Measurements from ENCODE around the gene CTNNA3.

The CTNNA3 gene

GRCh38 chr10:66809402-66809801 lies 886.6 kb downstream of the CTNNA3 start (continued):
- TF ChIP-seq PRDM2 (tag by site-specific recombination; IDR thresholded peaks at IDR 0.05; ENCODE audit: borderline replicate concordance) (no peak), ZNF433 (tag by site-specific recombination; IDR thresholded peaks at IDR 0.05; ENCODE audit: low read depth) (no peak), ZBTB7A (tag by site-specific recombination; IDR thresholded peaks at IDR 0.05; ENCODE audit: low read depth) (no peak), KLF16 (tag by site-specific recombination; IDR thresholded peaks at IDR 0.05) (no peak), ZNF292 (tag by site-specific recombination; IDR thresholded peaks at IDR 0.05; ENCODE audit: borderline replicate concordance, low read depth) (no peak)

GRCh38 chr10:66805612-66806011 lies 890.4 kb downstream of the CTNNA3 start:
- CTCF ChIA-PET: interaction anchor here (1.5 kb wide), 1 partner anchor 8 kb away, joined by 3 read pairs; no protein-coding TSS in a partner anchor
- Histone ChIP-seq H3K9me3 (ENCODE audit: control insufficient read depth, insufficient read depth, low read depth, low read length) (no peaks in the 10 kb centered on the region), H3K36me3 (ENCODE audit: control insufficient read depth in 2 of 2, insufficient read depth in 1 of 2, low read length in 2 of 2) (no peaks in the 10 kb centered on the region), H3K4me1 (ENCODE audit: control insufficient read depth, insufficient read depth, low read length) (no peaks in the 10 kb centered on the region), H3K27ac (ENCODE audit: extremely low read depth, low read depth, low read length) (no peak overlapping the region), H3K4me3 (ENCODE audit: low read depth, low read length) (no peak overlapping the region)
- POLR2A ChIA-PET: no interaction called here
- TF ChIP-seq ZNF169 (tag by site-specific recombination; IDR thresholded peaks at IDR 0.05): no peak
- no peak for TF ChIP-seq ZNF664 (tag by site-specific recombination; IDR thresholded peaks at IDR 0.05)
- TF ChIP-seq ZSCAN30 (tag by site-specific recombination; IDR thresholded peaks at IDR 0.05): no peak
- no peak for TF ChIP-seq ZNF558 (tag by site-specific recombination; IDR thresholded peaks at IDR 0.05)
- no peak for TF ChIP-seq ZNF707 (tag by site-specific recombination; IDR thresholded peaks at IDR 0.05)
- TF ChIP-seq ZNF37A (tag by site-specific recombination; IDR thresholded peaks at IDR 0.05): no peak
- TF ChIP-seq ZNF580 (tag by site-specific recombination; IDR thresholded peaks at IDR 0.05): no peak
- TF ChIP-seq ZNF112 (tag by site-specific recombination; IDR thresholded peaks at IDR 0.05): no peak
- no peak for TF ChIP-seq ZNF785 (tag by site-specific recombination; IDR thresholded peaks at IDR 0.05)
- TF ChIP-seq ZNF391 (tag by site-specific recombination; IDR thresholded peaks at IDR 0.05; ENCODE audit: borderline replicate concordance, low read depth): no peak
- no peak for TF ChIP-seq PRDM1 (tag by site-specific recombination; IDR thresholded peaks at IDR 0.05)
- no peak for TF ChIP-seq SCRT1 (tag by site-specific recombination; IDR thresholded peaks at IDR 0.05; ENCODE audit: borderline replicate concordance)
- TF ChIP-seq ZBTB10 (tag by site-specific recombination; IDR thresholded peaks at IDR 0.05): no peak
- no peak for TF ChIP-seq ZNF433 (tag by site-specific recombination; IDR thresholded peaks at IDR 0.05; ENCODE audit: low read depth)
- TF ChIP-seq ZNF239 (tag by site-specific recombination; IDR thresholded peaks at IDR 0.05): no peak
- TF ChIP-seq ZNF585B (tag by site-specific recombination; IDR thresholded peaks at IDR 0.05): no peak
